Stomach (tissue), 9 donors: ENCODE data around the gene CLSTN2. TPM values are rescaled to one million over a fixed set of nuclear protein-coding genes. Genes with fewer than 3 reads are reported as not detected.

Source experiments
- DNase-seq, 2 donors: peaks; one replicate each; pipeline versions ENCODE4 v3.0.0 to v3.0.0-alpha.2; 2013 to 2019
- H3K27ac ChIP-seq, 5 donors: fragments of 200-600 bp in 4 of 5; sonication (generic) in 4 of 5; one replicate each; pipeline ENCODE4 v1.5.1; 2013 to 2019; ENCODE audit warnings: mild to moderate bottlenecking in 1 of 5, moderate library complexity in 1 of 5
- H3K27me3 ChIP-seq, 3 donors: fragments of 200-600 bp; sonication (generic); one replicate each; pipeline ENCODE4 v1.5.1; 2017 to 2019; ENCODE audit warnings: mixed run types in 1 of 3
- H3K36me3 ChIP-seq, 4 donors: fragments of 200-600 bp; sonication (generic); 1 replicate in 3 of 4; 2 replicates in 1 of 4; pipeline ENCODE4 v1.5.1; 2016 to 2019
- H3K4me1 ChIP-seq, 4 donors: fragments of 200-600 bp; sonication (generic); one replicate each; pipeline ENCODE4 v1.5.1; 2016 to 2019
- H3K4me3 ChIP-seq, 4 donors: fragments of 200-600 bp; sonication (generic) in 3 of 4; one replicate each; pipeline ENCODE4 v1.5.1; 2016 to 2019; ENCODE audit warnings: mild to moderate bottlenecking in 1 of 4
- H3K9me3 ChIP-seq, 4 donors: fragments of 200-600 bp; sonication (generic); one replicate each; pipeline ENCODE4 v1.5.1; 2016 to 2019
- EP300 ChIP-seq: sonication (generic); formaldehyde crosslinking; IDR thresholded peaks from one replicate; pipeline ENCODE4 v1.6.1; 2017; ENCODE audit warnings: antibody characterized with exemption
- POLR2A ChIP-seq, 4 donors: fragments of 450-650 bp; IDR thresholded peaks; one replicate each; pipeline ENCODE4 v1.6.1; 2016; ENCODE audit warnings: antibody characterized with exemption in 4 of 4, control low read depth in 2 of 4, mild to moderate bottlenecking in 1 of 4, moderate library complexity in 1 of 4
- POLR2AphosphoS5 ChIP-seq, 3 donors: sonication (generic); formaldehyde crosslinking; IDR thresholded peaks; one replicate each; pipeline ENCODE4 v1.6.1; 2016; ENCODE audit warnings: antibody characterized with exemption in 3 of 3
- WGBS, 5 donors: extraction: QIAGEN DNeasy Blood & Tissue Kit in 3 of 5; methylation state at CpG; one replicate each; pipeline versions ENCODE4 v1.1.5 to v1.1.7; 2013 to 2018; 5-methylcytosine and 5-hydroxymethylcytosine counted together
- intact Hi-C: fragments of 100-400 bp; cut with DNase I; formaldehyde crosslinking; loops from one replicate; pipeline ENCODE4 v1.15.1; 2023; ENCODE audit warnings: low total_unique reads
- polyA plus RNA-seq, 3 donors: library from polyadenylated mRNA; stranded (reverse); fragments of 200-250 nt; gene quantifications; one replicate each; pipeline ENCODE4 v1.2.3, GENCODE V29; 2013
- total RNA-seq, 5 donors: library from RNA; depleted of rRNA; stranded (reverse); fragments of >200 nt; gene quantifications; one replicate each; pipeline versions ENCODE4 v1.1.0 to v1.2.3, GENCODE V29; 2014 to 2016
- TF ChIP-seq, protein P1 (sequence below), 7 experiments: fragments of 450-650 bp in 4 of 7; fragments of 200-600 bp in 3 of 7; sonication (generic) in 3 of 7; IDR thresholded peaks; one replicate each; pipeline ENCODE4 v1.5.1; 2016 to 2019; ENCODE audit warnings: antibody characterized with exemption in 7 of 7, control low read depth in 2 of 7, mild to moderate bottlenecking in 1 of 7
- donor health status: healthy with polysubstance abuse.
- donor health status: Bipolar disorder and iron deficiency.
- donor health status: healthy.

CLSTN2 gene
- total and polyA plus RNA-seq, 8 donors = 0.10 to 5.4 (median 1.7) TPM

DNA sequence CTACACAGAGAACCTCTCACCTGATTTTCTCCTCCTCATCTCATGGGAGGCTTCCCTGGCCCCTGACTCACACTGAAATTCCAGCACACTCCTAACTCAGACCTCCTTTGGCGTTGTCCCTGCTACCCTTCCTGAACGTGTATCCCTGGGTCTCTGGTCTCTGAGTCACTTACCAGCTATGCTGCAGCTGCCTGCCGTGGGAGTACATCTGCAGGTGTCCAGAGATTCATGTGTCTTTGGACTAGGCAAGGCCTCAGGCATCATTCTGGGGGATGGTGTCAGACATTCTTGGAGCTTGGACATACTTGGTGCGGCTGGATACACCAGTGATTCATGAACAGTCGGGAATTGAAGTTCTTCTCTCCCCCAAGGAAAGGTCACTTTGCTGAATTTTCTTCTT, 594.1 kb downstream of the CLSTN2 start:
- no peak for TF ChIP-seq POLR2A (IDR thresholded peaks at IDR 0.05)
- TF ChIP-seq, protein P1, sequence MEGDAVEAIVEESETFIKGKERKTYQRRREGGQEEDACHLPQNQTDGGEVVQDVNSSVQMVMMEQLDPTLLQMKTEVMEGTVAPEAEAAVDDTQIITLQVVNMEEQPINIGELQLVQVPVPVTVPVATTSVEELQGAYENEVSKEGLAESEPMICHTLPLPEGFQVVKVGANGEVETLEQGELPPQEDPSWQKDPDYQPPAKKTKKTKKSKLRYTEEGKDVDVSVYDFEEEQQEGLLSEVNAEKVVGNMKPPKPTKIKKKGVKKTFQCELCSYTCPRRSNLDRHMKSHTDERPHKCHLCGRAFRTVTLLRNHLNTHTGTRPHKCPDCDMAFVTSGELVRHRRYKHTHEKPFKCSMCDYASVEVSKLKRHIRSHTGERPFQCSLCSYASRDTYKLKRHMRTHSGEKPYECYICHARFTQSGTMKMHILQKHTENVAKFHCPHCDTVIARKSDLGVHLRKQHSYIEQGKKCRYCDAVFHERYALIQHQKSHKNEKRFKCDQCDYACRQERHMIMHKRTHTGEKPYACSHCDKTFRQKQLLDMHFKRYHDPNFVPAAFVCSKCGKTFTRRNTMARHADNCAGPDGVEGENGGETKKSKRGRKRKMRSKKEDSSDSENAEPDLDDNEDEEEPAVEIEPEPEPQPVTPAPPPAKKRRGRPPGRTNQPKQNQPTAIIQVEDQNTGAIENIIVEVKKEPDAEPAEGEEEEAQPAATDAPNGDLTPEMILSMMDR (IDR thresholded peaks at IDR 0.05) = no peak
- TF ChIP-seq POLR2AphosphoS5 (IDR thresholded peaks at IDR 0.05) = no peak
- TF ChIP-seq EP300 = no peak
- H3K36me3 ChIP-seq = no peaks in the 10 kb centered on the region
- H3K4me1 ChIP-seq = peaks cover 0 to 8% (median 0%) of the 10 kb centered on the region in 4 donors
- peaks cover 0 to 2% (median 0%) of the 10 kb centered on the region in 4 donors for H3K9me3 ChIP-seq
- intact Hi-C loops = no loop called here
- DNase-seq = no peak
- no peaks in the 10 kb centered on the region for H3K27me3 ChIP-seq
- no peak overlapping the region for H3K4me3 ChIP-seq
- H3K27ac ChIP-seq = no peak overlapping the region
- 55 to 74% (median 68%) methylated on average over 5 of the region's 5 CpGs for WGBS, 5 donors

DNA sequence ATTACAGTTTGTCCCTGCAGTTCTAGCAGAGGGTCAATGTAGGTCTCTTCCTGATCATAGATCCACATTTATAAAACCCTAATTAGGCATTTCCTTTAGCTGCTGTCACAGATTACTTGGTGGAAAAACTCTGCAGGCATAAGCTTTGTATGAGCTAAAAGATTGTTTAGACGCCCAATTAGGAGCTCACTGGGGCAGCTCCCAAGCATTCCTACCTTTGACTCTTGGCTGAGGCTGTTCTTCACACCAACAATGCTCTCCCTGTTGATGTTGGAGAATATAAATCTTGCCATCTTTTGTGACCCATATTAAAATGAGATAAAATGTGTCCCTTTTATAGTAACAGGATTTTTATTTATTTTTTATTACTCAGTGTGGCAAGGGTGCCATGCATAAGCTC, 594.6 kb downstream of the CLSTN2 start:
- DNase-seq = no peak
- Histone ChIP-seq H3K36me3 (no peaks in the 10 kb centered on the region), H3K27me3 (no peaks in the 10 kb centered on the region), H3K4me1 (peaks cover 0 to 8% (median 0%) of the 10 kb centered on the region in 4 donors), H3K4me3 (no peak overlapping the region), H3K27ac (no peak overlapping the region), H3K9me3 (peaks cover 0 to 5% (median 0%) of the 10 kb centered on the region in 4 donors)
- intact Hi-C loops = no loop called here
- 32 to 64% (median 45%) methylated on average over 1 of the region's 1 CpG for WGBS, 5 donors
- TF ChIP-seq POLR2A (IDR thresholded peaks at IDR 0.05) (no peak), EP300 (no peak), POLR2AphosphoS5 (IDR thresholded peaks at IDR 0.05) (no peak)
- TF ChIP-seq, protein P1 (IDR thresholded peaks at IDR 0.05) = no peak

DNA sequence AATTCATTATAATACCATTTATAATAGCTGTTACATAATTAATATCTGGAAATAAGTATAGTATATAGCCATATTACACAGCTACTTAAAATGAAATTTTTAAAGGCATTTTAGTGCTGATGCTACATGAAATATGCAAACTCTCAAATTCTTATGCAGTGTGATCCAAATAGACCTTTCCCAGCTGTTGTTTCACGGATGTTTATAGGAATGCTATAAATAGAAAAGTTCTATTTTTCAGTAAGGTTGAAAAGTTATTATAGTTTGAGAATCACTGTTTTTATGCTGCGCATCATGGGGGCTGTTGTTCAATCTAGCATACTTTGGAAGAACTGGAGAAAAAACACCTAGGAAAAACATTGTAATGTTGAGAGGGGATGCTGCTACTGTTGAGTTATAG, 595.1 kb downstream of the CLSTN2 start:
- H3K36me3 ChIP-seq = no peaks in the 10 kb centered on the region
- WGBS, 5 donors = 64 to 81% (median 75%) methylated on average over 2 of the region's 2 CpGs
- peaks cover 0 to 11% (median 0%) of the 10 kb centered on the region in 4 donors for H3K9me3 ChIP-seq
- no peaks in the 10 kb centered on the region for H3K27me3 ChIP-seq
- H3K27ac ChIP-seq = no peak overlapping the region
- no peak for DNase-seq
- peaks cover 0 to 8% (median 0%) of the 10 kb centered on the region in 4 donors for H3K4me1 ChIP-seq
- H3K4me3 ChIP-seq = no peak overlapping the region
- intact Hi-C loops = no loop called here
- TF ChIP-seq, protein P1 (IDR thresholded peaks at IDR 0.05) = no peak
- TF ChIP-seq EP300 = no peak
- no peak for TF ChIP-seq POLR2A (IDR thresholded peaks at IDR 0.05)
- no peak for TF ChIP-seq POLR2AphosphoS5 (IDR thresholded peaks at IDR 0.05)

DNA sequence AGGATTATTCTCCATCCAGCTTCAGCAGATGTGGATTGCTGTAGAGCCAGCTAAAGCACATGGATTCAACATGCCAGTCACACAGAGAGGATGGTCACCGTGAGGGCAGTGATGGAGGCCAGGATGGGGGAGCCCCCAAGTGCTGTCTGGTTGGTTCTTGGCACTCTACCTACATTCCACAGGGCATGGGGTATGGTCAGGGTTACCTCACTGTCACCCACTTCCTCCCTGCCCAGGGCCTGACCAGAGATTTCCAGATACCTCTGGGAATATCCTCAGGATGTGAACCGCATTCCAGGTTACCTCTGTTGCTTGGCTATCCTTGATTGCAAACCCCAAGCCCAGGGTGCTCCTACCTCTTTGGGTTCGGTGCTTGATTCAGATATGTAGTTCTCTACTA, 595.6 kb downstream of the CLSTN2 start:
- Histone ChIP-seq H3K9me3 (peaks cover 0 to 12% (median 0%) of the 10 kb centered on the region in 4 donors), H3K4me3 (no peak overlapping the region), H3K27me3 (no peaks in the 10 kb centered on the region), H3K36me3 (no peaks in the 10 kb centered on the region), H3K4me1 (peaks cover 0 to 8% (median 0%) of the 10 kb centered on the region in 4 donors), H3K27ac (no peak overlapping the region)
- TF ChIP-seq EP300 = no peak
- TF ChIP-seq, protein P1 (IDR thresholded peaks at IDR 0.05) = no peak
- TF ChIP-seq POLR2AphosphoS5 (IDR thresholded peaks at IDR 0.05) = no peak
- TF ChIP-seq POLR2A (IDR thresholded peaks at IDR 0.05) = no peak
- no peak for DNase-seq
- intact Hi-C loops = no loop called here
- WGBS, 5 donors = 71 to 93% (median 85%) methylated on average over 3 of the region's 3 CpGs
